Adipose tissue (tissue), 3 donors: ENCODE data around the gene KIRREL3. TPM values are rescaled to one million over a fixed set of nuclear protein-coding genes. Genes with fewer than 3 reads are reported as not detected.

ENCODE experiments used
- H3K27ac ChIP-seq: one replicate; pipeline ENCODE4 v1.5.1; 2013; ENCODE audit warnings: low read depth, low read length
- WGBS, 3 donors: extraction: QIAGEN DNeasy Blood & Tissue Kit; methylation state at CpG; one replicate each; pipeline ENCODE4 v1.1.7; 2013; 5-methylcytosine and 5-hydroxymethylcytosine counted together
- polyA plus RNA-seq, 3 donors: library from polyadenylated mRNA; stranded (reverse); fragments of 200-250 nt; gene quantifications; one replicate each; pipeline ENCODE4 v1.2.3, GENCODE V29; 2013
- donor health status: healthy with polysubstance abuse.
- donor health status: Bipolar disorder and iron deficiency.
- donor health status: healthy.

The KIRREL3 gene
- polyA plus RNA-seq, 3 donors: 0.04 to 0.34 (median 0.13) TPM

DNA sequence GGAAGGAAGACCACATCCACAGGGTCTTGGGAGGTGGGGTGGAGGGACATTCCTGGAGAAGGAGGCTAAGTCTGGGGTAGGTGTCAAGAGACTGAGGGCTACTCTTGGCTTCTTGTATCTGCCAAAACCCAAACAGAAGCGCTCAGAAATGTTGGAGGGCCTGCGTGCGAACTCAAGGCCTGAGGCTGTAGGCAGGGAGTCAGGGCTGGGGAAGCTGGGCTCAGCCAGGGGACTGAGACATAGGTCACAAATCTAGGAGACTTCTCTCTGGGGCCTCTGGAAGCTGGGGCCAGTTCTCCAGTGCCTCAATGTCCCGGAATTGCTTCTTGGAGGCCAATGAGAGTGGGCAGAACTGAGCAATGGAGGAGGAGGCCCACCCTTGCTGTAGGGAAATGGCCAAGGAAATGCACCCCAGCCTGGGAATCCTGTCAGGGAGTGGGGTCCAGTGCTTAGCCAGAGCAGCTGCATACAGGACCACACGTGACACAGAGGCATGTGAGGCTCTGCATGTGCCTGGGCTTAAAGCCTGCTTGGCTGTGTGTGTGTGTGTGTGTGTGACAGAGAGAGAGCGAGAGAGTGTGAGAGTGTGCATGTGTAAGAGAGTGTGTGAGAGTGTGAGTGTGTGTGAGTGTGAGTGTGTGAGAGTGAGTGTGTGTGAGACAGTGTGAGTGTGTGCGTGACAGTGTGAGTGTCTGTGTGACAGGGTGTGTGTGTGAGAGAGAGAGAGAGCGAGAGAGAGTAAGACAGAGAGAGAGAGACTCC is 503.8 kb downstream of the KIRREL3 start:
- 75 to 89% (median 88%) methylated on average over 8 of the region's 8 CpGs for WGBS, 3 donors

GRCh38 chr11:126495281-126496220 is 505.0 kb downstream of the KIRREL3 start:
- no peak overlapping the region for H3K27ac ChIP-seq
- 81 to 88% (median 87%) methylated on average over 13 of the region's 13 CpGs for WGBS, 3 donors

More for the DNA sequence above, 503.8 kb downstream of the KIRREL3 start:
- no peak overlapping the region for H3K27ac ChIP-seq

- 83 to 86% (median 85%) methylated on average over 10 of the region's 10 CpGs for WGBS, 3 donors
Measured at GRCh38 chr11:126494831-126495230, 505.7 kb downstream of the KIRREL3 start.

GRCh38 chr11:126492331-126493082 is 508.1 kb downstream of the KIRREL3 start:
- 76 to 90% (median 86%) methylated on average over 13 of the region's 13 CpGs for WGBS, 3 donors

More at GRCh38 chr11:126494831-126495230, 505.7 kb downstream of the KIRREL3 start:
- H3K27ac ChIP-seq: no peak overlapping the region

GRCh38 chr11:126491092-126491491 is 509.5 kb downstream of the KIRREL3 start:
- H3K27ac ChIP-seq: no peak overlapping the region
- 55 to 83% (median 81%) methylated on average over 13 of the region's 13 CpGs for WGBS, 3 donors

More at GRCh38 chr11:126492331-126493082, 508.1 kb downstream of the KIRREL3 start:
- no peak overlapping the region for H3K27ac ChIP-seq

DNA sequence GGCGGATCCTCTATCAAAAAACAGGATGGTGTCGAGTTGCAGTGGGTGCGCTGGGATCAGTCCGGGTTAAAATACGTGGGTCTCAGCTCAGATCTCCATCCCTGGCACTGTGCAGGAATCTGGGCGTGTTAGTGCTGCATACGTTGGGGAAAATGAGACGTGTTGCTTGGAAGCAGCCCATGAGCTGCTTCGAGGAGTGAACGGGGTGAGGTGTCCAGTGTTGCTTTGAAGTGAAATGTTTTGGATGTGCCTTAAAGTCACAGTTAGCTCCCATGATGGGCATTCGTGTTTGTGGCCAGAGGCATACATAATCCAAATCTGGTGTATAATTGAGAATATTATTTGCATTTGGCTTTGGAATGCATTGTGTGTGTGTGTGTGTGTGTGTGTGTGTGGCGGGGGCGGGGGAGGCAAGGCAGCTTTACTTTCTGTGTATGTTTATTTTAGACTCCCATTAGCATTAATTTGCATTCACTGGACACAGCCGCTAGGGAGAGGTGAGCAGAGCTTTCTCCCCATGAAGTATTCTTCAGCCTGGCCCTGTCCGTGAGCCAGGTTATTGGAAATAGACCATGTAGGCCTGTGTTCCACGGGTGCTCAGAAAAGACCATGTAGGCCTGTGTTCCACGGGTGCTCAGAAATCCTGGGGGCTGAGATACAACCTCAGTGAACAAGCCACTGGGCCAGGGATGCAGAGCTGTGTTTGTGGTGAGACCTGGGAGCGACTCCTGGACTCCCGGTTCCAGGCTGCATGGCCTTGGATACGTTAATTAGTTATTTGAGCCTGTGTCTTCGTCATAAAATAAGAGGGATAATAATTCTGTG is 510.5 kb downstream of the KIRREL3 start:
- WGBS, 3 donors: 65 to 80% (median 77%) methylated on average over 21 of the region's 21 CpGs
- H3K27ac ChIP-seq: no peak overlapping the region

- H3K27ac ChIP-seq: no peak overlapping the region
- 82 to 92% (median 89%) methylated on average over 23 of the region's 23 CpGs for WGBS, 3 donors
Measured at GRCh38 chr11:126488591-126489370, 511.8 kb downstream of the KIRREL3 start.

DNA sequence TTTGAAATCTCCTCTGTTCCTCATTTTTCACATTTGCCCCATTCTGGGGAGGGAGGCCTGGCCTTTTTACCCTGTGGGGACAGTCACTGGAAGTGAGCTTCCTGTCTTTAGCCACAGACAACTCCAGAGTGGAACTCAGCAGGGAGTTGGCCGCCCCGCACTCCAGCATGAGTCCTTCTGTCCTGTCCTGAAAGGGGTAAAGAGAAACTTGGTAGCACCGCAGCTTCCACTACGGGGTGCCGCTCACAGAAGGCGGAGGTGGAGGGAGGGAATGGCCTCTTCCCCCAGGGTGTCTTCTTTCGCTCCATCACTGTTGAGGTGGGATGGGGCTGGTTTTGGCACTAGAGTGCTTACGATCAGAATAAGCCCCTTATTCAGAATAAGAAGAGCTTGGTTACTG is 512.9 kb downstream of the KIRREL3 start:
- 82 to 86% (median 85%) methylated on average over 8 of the region's 8 CpGs for WGBS, 3 donors
- no peak overlapping the region for H3K27ac ChIP-seq

DNA sequence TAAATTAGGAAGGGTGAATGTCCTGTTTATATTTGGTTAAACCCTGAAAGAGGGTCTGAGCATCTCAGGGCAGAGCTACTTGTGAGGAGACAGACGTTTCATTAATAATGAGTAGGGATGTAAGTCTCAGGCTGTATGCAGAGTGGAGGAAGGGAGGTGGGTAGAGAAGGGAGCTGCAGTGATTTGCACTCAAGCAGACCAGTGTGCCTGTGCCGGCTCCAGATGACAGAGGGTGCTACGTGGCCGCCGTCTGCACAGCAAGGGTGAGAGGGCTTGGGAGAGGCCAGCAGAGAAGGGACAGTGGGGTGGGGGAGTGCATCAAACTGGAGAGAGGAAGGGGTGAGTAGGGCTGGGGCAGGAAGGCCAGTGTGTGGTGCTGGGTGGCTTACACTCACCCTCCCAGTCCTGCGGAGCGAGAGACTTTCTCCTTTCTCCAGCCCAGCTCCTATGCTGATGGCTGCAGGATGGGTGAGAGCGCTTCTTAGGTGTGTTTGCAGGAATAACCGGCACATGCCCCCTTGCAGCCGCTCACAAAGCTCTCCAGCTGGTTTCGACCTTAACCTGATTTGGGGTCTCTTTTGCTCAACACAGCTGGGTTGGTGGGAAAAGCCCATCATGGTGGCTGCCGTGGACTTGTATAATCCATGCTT is 514.5 kb downstream of the KIRREL3 start:
- no peak overlapping the region for H3K27ac ChIP-seq
- WGBS, 3 donors: 58 to 89% (median 88%) methylated on average over 12 of the region's 12 CpGs

- H3K27ac ChIP-seq: no peak overlapping the region
- WGBS, 3 donors: 61 to 71% (median 64%) methylated on average over 10 of the region's 10 CpGs
Measured at GRCh38 chr11:126485021-126485792, 515.4 kb downstream of the KIRREL3 start.

DNA sequence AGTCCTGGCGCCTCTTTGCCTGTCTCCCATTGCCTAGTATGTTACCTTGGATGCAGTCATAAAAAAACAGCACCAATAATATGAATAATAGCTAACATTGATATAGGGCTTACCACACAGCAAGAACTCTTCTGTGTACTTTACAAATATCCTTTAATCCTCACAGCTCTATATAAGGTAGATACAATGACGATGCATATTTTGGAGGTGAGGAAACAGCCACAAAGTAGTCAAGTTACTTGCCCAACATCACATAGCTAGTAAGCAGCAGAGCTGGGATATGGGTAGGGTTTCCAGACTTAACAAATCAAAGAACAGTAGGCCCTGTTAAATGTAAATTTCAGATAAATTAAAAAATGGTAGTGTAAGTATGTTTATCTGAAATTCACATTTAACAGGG is 516.3 kb downstream of the KIRREL3 start:
- H3K27ac ChIP-seq: no peak overlapping the region
- 79 to 86% (median 85%) methylated on average over 2 of the region's 2 CpGs for WGBS, 3 donors

GRCh38 chr11:126483621-126484195 is 516.9 kb downstream of the KIRREL3 start:
- 77 to 92% (median 83%) methylated on average over 4 of the region's 4 CpGs for WGBS, 3 donors
- H3K27ac ChIP-seq: no peak overlapping the region

DNA sequence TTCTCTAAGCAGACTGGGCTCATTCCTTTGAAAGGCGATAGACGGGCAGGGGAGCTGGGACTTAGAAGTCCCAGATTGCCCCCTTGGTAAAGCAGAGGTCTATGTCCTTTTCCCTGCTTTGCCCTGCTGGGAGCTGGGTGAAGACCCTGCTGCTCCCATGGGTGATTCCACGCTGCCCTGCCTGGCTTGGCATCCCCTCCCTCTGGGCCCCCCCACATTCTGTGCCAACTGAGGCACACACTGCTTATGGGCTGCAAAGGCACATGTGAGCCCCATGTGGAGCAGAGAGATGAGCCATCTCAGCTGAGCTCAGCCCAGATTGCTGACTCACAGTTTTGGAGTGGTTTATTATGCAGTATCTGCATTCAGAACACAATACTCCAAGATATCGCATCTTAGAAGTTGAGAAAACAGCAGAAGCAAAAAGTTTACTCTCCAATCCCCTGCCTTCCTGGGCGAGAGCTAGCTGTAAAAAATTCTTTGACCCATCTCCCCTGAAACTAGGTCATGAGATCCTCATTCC is 517.9 kb downstream of the KIRREL3 start:
- H3K27ac ChIP-seq: no peak overlapping the region
- WGBS, 3 donors: 85 to 93% (median 92%) methylated on average over 5 of the region's 5 CpGs

- no peak overlapping the region for H3K27ac ChIP-seq
- WGBS, 3 donors: 79 to 88% (median 86%) methylated on average over 5 of the region's 5 CpGs
Measured at GRCh38 chr11:126481303-126481680, 519.3 kb downstream of the KIRREL3 start.
